ENCODE data around the gene RFX8.

RFX8 gene

DNA sequence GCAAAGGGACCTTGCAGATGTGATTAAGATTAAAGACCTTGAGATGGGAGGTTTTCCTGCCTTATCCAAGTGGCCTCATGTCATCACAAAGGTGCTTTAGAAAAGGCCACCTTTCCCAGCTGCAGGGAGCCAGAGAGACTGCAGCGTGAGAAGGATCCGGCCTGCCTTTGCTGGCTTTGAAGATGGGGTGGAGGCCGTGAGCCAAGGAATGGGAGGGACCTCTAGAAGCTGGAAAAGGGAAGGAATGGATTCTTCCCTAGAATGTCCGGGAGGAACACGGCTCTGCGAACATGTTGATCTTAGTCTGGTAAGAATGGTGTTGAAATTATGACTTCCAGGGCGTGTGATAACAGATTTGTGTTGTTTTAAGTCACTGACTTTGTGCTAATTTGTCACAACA is 47.7 kb downstream of the RFX8 start:
- TF ChIP-seq, protein P1, sequence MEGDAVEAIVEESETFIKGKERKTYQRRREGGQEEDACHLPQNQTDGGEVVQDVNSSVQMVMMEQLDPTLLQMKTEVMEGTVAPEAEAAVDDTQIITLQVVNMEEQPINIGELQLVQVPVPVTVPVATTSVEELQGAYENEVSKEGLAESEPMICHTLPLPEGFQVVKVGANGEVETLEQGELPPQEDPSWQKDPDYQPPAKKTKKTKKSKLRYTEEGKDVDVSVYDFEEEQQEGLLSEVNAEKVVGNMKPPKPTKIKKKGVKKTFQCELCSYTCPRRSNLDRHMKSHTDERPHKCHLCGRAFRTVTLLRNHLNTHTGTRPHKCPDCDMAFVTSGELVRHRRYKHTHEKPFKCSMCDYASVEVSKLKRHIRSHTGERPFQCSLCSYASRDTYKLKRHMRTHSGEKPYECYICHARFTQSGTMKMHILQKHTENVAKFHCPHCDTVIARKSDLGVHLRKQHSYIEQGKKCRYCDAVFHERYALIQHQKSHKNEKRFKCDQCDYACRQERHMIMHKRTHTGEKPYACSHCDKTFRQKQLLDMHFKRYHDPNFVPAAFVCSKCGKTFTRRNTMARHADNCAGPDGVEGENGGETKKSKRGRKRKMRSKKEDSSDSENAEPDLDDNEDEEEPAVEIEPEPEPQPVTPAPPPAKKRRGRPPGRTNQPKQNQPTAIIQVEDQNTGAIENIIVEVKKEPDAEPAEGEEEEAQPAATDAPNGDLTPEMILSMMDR (IDR thresholded peaks at IDR 0.05; ENCODE audit: insufficient read depth, low read depth, low read length, missing control alignments) = no peak
- H3K4me3 ChIP-seq (ENCODE audit: low read depth, low read length) = no peak overlapping the region
- no peak for DNase-seq (ENCODE audit: low read depth)

DNA sequence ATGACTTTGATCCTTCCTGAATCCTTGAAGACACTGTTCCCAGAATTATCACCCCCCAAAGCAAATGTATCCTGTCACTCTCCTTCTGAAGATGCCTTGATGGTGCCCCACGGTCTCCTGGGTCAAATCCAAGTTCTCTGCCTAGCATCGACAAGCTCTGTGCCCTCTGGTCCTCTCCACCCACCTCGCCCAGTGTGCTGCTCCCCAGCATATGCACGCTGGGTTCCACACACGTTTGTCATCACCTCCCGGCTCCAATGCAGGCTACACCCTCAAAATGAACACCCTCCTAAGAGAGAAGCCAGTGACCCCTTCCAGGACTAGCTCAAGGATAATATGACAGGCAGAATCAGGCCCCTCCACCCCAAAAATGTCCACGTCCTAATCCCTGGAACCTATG is 48.1 kb downstream of the RFX8 start:
- no peak overlapping the region for H3K4me3 ChIP-seq (ENCODE audit: low read depth, low read length)
- TF ChIP-seq, protein P1 (IDR thresholded peaks at IDR 0.05; ENCODE audit: insufficient read depth, low read depth, low read length, missing control alignments) = no peak
- DNase-seq (ENCODE audit: low read depth) = no peak

DNA sequence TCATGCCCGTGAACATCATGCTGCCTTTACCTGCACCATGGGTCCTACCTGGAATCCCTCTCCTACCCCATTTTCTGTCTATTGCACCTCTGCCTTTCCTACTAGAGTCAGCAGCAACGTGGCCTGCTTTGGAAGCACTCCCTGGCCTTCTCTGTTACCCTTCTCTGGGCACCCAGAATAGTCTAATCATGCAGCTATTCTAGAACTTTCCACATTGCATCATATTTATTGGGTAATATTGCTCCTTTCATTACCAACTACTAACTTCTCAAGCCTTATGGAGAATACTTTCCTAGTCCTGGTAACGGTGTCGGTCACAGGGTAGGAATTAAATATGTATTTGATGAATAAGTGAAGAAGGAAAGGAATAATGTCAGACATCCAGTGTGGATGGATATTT is 54.3 kb downstream of the RFX8 start:
- TF ChIP-seq, protein P1 (IDR thresholded peaks at IDR 0.05; ENCODE audit: insufficient read depth, low read depth, low read length, missing control alignments) = no peak
- DNase-seq (ENCODE audit: low read depth) = no peak
- no peak overlapping the region for H3K4me3 ChIP-seq (ENCODE audit: low read depth, low read length)

DNA sequence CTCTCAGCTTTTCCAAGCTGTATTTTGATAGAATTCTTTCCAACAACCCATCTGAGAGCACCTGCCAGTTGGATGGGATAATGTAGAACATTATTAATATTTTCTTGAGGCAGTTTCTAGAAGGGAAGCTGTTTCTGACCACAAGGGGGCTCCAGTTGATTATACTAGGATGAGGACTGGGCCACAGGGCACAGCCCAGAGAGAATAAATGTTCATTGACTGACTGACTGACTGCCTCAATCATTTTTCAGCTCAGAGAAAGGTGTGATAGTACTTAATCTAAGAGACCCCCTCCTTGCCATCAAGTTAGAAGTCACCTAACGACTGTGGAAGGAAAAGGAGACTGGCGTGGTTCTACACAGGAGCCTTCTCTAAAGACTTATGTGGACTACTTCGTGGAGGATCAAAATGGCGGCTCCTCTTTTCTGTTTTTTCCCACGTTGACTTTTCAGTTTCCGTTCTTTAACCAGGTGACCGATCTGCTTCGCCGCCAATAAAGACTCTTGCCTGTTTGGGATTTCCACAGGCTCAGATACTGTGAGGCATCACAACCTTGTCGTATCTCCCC is 55.7 kb downstream of the RFX8 start:
- TF ChIP-seq, protein P1 (IDR thresholded peaks at IDR 0.05; ENCODE audit: insufficient read depth, low read depth, low read length, missing control alignments) = peak; percentile 54
- H3K4me3 ChIP-seq (ENCODE audit: low read depth, low read length) = no peak overlapping the region
- DNase-seq (ENCODE audit: low read depth) = peak; percentile 63

DNA sequence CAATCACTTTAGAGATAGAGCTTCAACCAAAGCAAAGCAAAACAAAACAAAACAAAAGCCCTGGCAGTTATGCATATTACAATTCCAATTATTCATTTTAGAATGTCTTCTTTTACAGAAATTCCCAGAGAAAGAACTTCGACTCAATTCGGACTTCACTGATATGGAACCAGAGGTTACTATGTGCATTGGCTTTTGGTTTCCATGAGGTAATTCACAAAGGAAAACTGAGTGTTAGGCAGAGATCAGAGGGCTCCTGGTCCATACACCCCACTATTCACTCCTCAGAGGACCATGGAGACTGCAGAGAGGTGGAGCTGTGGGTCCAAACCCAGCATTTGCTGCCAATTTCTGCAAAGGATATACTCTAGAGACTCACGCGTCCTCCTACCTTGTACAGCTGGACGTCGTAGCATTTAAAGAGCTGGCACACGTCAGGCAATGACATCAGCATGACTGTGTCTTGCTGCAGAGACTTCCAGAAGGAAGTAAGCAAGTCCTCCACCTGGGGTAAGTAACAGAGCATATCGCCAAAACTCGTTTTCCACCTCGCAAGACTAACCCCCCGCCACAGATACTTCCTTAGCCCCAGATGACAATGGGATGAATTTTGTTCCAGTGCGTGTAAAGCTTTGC is 56.3 kb downstream of the RFX8 start:
- H3K4me3 ChIP-seq (ENCODE audit: low read depth, low read length) = no peak overlapping the region
- TF ChIP-seq, protein P1 (IDR thresholded peaks at IDR 0.05; ENCODE audit: insufficient read depth, low read depth, low read length, missing control alignments) = no peak
- no peak for DNase-seq (ENCODE audit: low read depth)

DNA sequence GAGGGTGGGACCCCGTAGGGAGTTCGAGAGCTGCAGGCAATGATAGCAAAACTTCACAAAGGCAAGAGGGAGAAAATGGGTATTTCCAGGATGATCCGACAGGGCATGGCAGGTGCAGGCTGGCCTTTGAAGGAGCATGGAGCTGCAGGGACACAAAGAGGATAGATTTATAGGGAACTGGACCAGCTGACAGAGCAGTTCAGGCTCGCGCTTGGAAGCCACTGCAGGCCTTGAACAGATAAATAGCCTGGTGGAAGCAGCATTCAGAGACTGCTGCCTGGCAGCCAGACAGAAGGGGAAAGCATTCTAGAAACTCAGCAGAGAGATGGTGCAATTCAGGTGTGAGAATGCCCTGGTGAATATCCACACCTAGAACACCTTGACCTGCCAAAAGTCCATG is 58.3 kb downstream of the RFX8 start:
- TF ChIP-seq, protein P1 (IDR thresholded peaks at IDR 0.05; ENCODE audit: insufficient read depth, low read depth, low read length, missing control alignments) = no peak
- DNase-seq (ENCODE audit: low read depth) = no peak
- no peak overlapping the region for H3K4me3 ChIP-seq (ENCODE audit: low read depth, low read length)

DNA sequence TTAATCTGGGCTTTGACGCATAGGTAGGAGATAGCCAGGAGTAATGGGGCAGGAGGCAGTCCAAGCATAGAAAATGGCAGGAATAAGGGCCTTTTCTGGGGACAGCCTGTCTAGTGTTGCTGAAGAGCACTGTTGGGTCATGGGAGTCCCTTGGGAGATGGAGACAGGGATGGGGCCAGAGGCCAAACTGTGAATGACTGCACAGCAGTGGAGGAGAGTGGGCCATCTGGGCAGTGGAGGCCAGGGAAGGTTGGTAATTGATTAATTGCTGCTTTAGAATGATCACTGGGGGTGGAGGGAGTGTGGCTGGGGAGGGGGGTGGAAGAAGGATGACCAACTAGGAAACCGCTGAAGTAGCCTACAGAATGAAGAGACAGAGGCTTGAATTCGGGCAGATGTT is 59.0 kb downstream of the RFX8 start:
- TF ChIP-seq, protein P1 (IDR thresholded peaks at IDR 0.05; ENCODE audit: insufficient read depth, low read depth, low read length, missing control alignments) = no peak
- DNase-seq (ENCODE audit: low read depth) = no peak
- no peak overlapping the region for H3K4me3 ChIP-seq (ENCODE audit: low read depth, low read length)

All from GM12865 (cell line).